ENCODE results near the gene ZNF282. TPM values are rescaled to one million over a fixed set of nuclear protein-coding genes. Genes with fewer than 3 reads are reported as not detected.

ZNF282 gene
- total and polyA plus RNA-seq, 9 of the 15 experiments (the other 6 are each of a cell fraction or from before 2014, with no cell fraction given): 0.76 to 58.6 (median 17.4) TPM

GRCh38 chr7:149147752-149148653 is 47.3 kb upstream of the ZNF282 start (continued):
- TF ChIP-seq NFRKB (IDR thresholded peaks at IDR 0.05; ENCODE audit: low read depth): 0 out of 2 replicates have a peak, but pooled peaks have one; percentile 34
- TF ChIP-seq POLR2G (IDR thresholded peaks at IDR 0.05; ENCODE audit: low read depth, low read length): peak; percentile 75
- TF ChIP-seq ZFP91 (CRISPR knock-in tag; IDR thresholded peaks at IDR 0.05): no peak; the same call in 1 of the 2 replicates
- no peak for TF ChIP-seq JUND (IDR thresholded peaks at IDR 0.05; ENCODE audit: borderline replicate concordance, low read depth, low read length)
- no peak for TF ChIP-seq JUND (tag; IDR thresholded peaks at IDR 0.05; ENCODE audit: borderline replicate concordance, low read depth, low read length)
- peak; percentile 88; the same call in 1 of the 2 replicates for TF ChIP-seq NKRF (IDR thresholded peaks at IDR 0.05; ENCODE audit: borderline replicate concordance)
- no peak for TF ChIP-seq TSC22D4 (tag; IDR thresholded peaks at IDR 0.05)
- peak; percentile 54 for TF ChIP-seq PRPF4 (IDR thresholded peaks at IDR 0.05; ENCODE audit: insufficient read depth, low read depth, low read length, poor library complexity, severe bottlenecking)
- no peak for TF ChIP-seq FUS (optimal IDR thresholded peaks at IDR 0.05; ENCODE audit: low read depth, low read length)
- no peak for TF ChIP-seq PHB2 (IDR thresholded peaks at IDR 0.05; ENCODE audit: low read depth)
- no peak for TF ChIP-seq ZEB2 (IDR thresholded peaks at IDR 0.05)
- TF ChIP-seq PRMT5 (CRISPR knock-in tag; IDR thresholded peaks at IDR 0.05): 0 out of 2 replicates have a peak, but pooled peaks have one; percentile 9
- TF ChIP-seq ZNF668 (CRISPR knock-in tag; IDR thresholded peaks at IDR 0.05): no peak
- peak; percentile 40; the same call in 1 of the 2 replicates for TF ChIP-seq BCOR (IDR thresholded peaks at IDR 0.05)
- TF ChIP-seq KDM2B (CRISPR knock-in tag; IDR thresholded peaks at IDR 0.05): 0 out of 2 replicates have a peak, but pooled peaks have one; percentile 17
- peak; percentile 72; the same call in 1 of the 2 replicates for TF ChIP-seq FOXP1 (CRISPR knock-in tag; IDR thresholded peaks at IDR 0.05)
- no peak for TF ChIP-seq MIER1 (IDR thresholded peaks at IDR 0.05; ENCODE audit: low read depth)
- TF ChIP-seq MYNN (IDR thresholded peaks at IDR 0.05): no peak; the same call in 1 of the 2 replicates
- TF ChIP-seq MYNN (CRISPR knock-in tag; IDR thresholded peaks at IDR 0.05): no peak
- no peak for TF ChIP-seq XRCC4 (IDR thresholded peaks at IDR 0.05; ENCODE audit: extremely low read depth, insufficient read depth, insufficient read length)
- no peak for TF ChIP-seq ZNF507 (tag; conservative IDR thresholded peaks at IDR 0.05)
- peak; percentile 80 for TF ChIP-seq ZBTB2 (IDR thresholded peaks at IDR 0.05)
- no peak for TF ChIP-seq ILF3 (IDR thresholded peaks at IDR 0.05; ENCODE audit: borderline replicate concordance)
- no peak for TF ChIP-seq IFI16 (CRISPR knock-in tag; IDR thresholded peaks at IDR 0.05)
- peak; percentile 94 for TF ChIP-seq SAFB (IDR thresholded peaks at IDR 0.05; ENCODE audit: borderline replicate concordance, low read depth, low read length)
